Measurements from ENCODE around the gene ANO2. TPM values are rescaled to one million over a fixed set of nuclear protein-coding genes. Genes with fewer than 3 reads are reported as not detected.

The ANO2 gene
- total RNA-seq, 1 donor from 2014 or later = 1.7 TPM

DNA sequence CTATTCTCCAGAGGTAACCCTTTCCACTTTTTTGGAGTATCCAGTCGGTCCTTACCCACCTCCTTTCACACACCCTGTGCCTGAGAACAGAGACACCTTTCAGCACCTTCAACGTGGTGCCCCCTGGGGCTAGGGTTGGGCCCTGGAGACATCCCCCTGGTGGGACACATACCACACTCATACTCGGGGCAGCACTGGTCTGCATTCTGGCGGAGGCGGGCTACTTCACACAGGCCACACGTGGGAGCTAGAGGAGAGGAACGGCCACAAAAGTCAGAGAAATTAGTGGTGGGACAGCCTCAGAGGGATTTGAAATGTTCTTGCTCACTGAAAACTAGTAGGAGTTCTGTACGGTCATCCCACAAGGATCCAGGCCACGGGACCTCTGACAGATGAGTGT, 39.8 kb upstream of the ANO2 start:
- DNase-seq (ENCODE audit: low read depth) = no peak
- TF ChIP-seq, protein P1, sequence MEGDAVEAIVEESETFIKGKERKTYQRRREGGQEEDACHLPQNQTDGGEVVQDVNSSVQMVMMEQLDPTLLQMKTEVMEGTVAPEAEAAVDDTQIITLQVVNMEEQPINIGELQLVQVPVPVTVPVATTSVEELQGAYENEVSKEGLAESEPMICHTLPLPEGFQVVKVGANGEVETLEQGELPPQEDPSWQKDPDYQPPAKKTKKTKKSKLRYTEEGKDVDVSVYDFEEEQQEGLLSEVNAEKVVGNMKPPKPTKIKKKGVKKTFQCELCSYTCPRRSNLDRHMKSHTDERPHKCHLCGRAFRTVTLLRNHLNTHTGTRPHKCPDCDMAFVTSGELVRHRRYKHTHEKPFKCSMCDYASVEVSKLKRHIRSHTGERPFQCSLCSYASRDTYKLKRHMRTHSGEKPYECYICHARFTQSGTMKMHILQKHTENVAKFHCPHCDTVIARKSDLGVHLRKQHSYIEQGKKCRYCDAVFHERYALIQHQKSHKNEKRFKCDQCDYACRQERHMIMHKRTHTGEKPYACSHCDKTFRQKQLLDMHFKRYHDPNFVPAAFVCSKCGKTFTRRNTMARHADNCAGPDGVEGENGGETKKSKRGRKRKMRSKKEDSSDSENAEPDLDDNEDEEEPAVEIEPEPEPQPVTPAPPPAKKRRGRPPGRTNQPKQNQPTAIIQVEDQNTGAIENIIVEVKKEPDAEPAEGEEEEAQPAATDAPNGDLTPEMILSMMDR (conservative IDR thresholded peaks at IDR 0.05; ENCODE audit: low read depth, low read length) = no peak
- no peak overlapping the region for H3K4me3 ChIP-seq (ENCODE audit: low read depth, low read length)

DNA sequence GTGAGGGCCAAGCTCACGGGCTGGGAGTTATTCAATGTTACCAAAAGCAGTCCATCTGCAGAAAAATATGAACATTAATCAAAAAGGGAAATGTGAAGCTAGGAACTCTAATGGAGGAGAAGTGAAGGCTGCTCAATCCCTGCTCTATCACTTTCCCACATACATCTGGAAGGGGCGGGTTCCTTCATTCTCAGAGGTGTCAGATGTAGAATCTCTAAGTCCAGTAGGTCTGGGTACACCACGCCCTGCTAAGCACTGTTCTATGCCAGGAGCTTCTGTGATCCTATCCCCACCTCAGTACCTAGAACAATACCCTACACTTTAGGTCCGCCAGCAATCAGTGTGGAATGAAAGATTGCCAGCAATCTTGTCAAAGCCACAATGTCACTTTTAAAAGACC, 37.0 kb upstream of the ANO2 start:
- DNase-seq (ENCODE audit: low read depth) = no peak
- no peak overlapping the region for H3K4me3 ChIP-seq (ENCODE audit: low read depth, low read length)
- TF ChIP-seq, protein P1 (conservative IDR thresholded peaks at IDR 0.05; ENCODE audit: low read depth, low read length) = no peak

DNA sequence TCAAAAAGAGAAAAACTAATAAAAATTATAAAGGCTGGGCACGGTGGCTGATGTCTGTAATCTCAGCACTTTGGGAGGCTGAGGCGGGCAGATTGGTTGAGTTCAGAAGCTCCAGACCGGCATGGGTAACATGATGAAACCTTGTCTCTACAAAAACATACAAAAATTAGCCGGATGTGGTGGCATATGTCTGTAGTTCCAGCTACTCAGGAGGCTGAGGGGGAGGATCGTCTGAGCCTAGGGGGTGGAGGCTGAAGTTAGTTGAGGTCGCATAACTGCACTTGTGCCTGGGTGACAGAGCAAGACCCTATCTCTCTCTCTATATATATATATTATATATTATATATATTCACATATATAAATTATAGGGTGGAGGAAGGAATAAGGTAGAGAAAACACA, 32.5 kb upstream of the ANO2 start:
- H3K4me3 ChIP-seq (ENCODE audit: low read depth, low read length) = no peak overlapping the region
- DNase-seq (ENCODE audit: low read depth) = no peak
- TF ChIP-seq, protein P1 (conservative IDR thresholded peaks at IDR 0.05; ENCODE audit: low read depth, low read length) = no peak

DNA sequence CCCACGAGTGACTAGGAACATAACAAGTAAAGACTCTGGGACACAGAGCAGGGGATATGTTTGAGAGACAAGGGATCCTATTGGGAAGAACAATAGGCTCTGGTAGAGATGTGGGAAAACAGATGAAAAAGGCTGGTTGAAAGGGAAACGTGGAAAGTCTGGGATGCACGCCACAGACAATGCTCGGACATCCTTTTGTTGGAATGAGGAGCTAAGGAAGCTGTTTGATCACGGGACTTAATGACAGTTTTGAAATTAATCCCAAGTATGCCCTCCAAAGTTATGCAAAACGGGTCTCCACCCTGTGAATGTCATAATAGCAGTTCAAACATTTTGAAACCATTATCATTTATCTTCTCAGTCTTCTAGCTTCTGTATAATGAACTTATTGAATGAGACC, 31.7 kb upstream of the ANO2 start:
- H3K4me3 ChIP-seq (ENCODE audit: low read depth, low read length) = no peak overlapping the region
- DNase-seq (ENCODE audit: low read depth) = no peak
- TF ChIP-seq, protein P1 (conservative IDR thresholded peaks at IDR 0.05; ENCODE audit: low read depth, low read length) = no peak

DNA sequence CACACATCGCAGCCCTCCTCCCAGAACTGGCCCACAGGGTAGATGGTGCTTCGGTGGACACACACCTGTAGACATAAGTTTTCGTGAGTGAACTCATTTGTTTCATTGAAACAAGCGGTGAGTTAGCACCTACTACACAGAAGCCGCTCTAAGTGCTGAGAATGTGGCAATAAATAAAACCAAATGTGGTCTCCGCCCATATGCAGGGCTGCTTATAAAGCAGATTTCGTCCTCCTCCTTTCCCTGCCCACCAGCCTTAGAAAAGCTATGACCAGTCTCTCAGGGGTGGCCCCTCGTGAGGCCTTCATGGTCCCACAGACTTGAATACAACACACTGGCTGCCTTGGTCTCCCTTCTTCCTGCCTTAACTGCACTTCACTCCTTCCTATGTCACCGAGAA, 31.1 kb upstream of the ANO2 start:
- TF ChIP-seq, protein P1 (conservative IDR thresholded peaks at IDR 0.05; ENCODE audit: low read depth, low read length) = no peak
- no peak overlapping the region for H3K4me3 ChIP-seq (ENCODE audit: low read depth, low read length)
- DNase-seq (ENCODE audit: low read depth) = no peak

DNA sequence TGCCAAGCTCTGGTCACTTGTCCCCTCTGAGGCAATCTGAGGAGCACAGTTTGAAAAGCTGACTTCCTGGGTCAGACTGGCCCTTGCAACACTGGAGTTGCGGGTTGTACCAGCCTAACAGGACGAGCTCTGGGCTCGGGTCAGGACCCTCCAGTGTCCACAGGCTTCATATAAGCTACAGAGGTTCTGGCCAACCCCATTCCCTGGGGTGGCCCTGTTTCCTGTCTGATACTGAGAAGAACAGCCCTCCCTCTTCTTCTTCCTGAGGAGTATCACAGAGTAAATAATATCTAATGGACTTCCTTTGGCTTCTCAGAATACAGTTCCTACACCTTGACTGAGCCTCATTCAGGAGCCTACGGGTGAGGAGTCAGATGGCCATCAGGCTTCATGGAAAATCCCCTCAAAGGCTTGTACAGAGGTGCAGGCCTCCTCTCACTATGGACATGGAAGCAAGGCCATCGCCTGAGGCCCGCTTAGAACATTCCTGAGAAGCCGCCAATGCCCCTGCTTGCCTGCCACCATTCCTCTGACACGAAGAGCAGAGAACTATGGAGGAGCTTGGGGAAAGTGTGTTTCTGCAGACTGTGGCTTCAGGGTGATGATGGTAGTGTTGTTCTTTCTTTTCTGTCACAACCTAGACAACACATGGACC, 28.5 kb upstream of the ANO2 start:
- TF ChIP-seq, protein P1 (conservative IDR thresholded peaks at IDR 0.05; ENCODE audit: low read depth, low read length) = no peak
- DNase-seq (ENCODE audit: low read depth) = no peak
- H3K4me3 ChIP-seq (ENCODE audit: low read depth, low read length) = no peak overlapping the region

DNA sequence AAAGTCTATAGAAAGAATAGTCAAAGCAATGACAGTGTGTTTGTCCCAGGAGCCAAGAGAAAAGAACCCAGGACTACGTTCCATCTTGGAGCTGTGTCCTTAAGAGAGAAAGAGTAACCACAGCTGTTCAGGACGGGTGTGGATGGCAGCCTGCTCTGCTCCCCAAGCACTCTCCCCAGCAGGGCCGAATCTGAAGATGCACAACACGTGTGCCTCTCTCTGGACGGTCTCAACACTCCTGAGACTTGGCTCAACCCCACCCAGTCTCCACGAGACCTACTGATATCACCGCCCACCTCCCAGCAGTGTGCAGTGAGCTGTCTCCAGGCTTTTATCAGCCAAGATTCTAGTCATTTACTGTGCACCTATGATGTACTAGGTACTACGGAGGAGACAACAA, 27.3 kb upstream of the ANO2 start:
- TF ChIP-seq, protein P1 (conservative IDR thresholded peaks at IDR 0.05; ENCODE audit: low read depth, low read length) = no peak
- no peak for DNase-seq (ENCODE audit: low read depth)
- no peak overlapping the region for H3K4me3 ChIP-seq (ENCODE audit: low read depth, low read length)

Measured in epithelial cell of proximal tubule (primary cell).